ENCODE measurements around the gene GALNT17. TPM values are rescaled to one million over a fixed set of nuclear protein-coding genes. Genes with fewer than 3 reads are reported as not detected.

The GALNT17 gene
- total RNA-seq, 1 experiment from 2014 or later = not detected

- TF ChIP-seq CTCF (conservative IDR thresholded peaks at IDR 0.05; ENCODE audit: low read depth, low read length) (no peak), EZH2 (IDR thresholded peaks at IDR 0.05; ENCODE audit: borderline replicate concordance, low read depth, low read length, poor library complexity, severe bottlenecking) (no peak)
- H3K36me3 ChIP-seq (ENCODE audit: insufficient read depth, low read length, poor library complexity, severe bottlenecking) = no peaks in the 10 kb centered on the region
- no peak overlapping the region for H3K27ac ChIP-seq (ENCODE audit: low read depth, low read length, poor library complexity, severe bottlenecking)
- DNase-seq (ENCODE audit: low spot score) = no peak
- ChIA-PET POLR2A (ENCODE audit: low non-redundant PET) (no interaction called here), CTCF (no interaction called here)
- H3K4me3 ChIP-seq (ENCODE audit: low read depth, low read length, poor library complexity, severe bottlenecking) = no peak overlapping the region
- peaks cover 3% of the 10 kb centered on the region for H3K9me3 ChIP-seq (ENCODE audit: low read depth, low read length, poor library complexity, severe bottlenecking)
- intact Hi-C loops (cut with micrococcal nuclease; ENCODE audit: unreplicated experiment) = no loop called here
- no peaks in the 10 kb centered on the region for H3K27me3 ChIP-seq (replicated peaks; ENCODE audit: insufficient read depth, low read depth, low read length, poor library complexity)
- no TSS peak for BruUV-seq (replicated peaks)
- no peaks in the 10 kb centered on the region for H3K4me1 ChIP-seq (ENCODE audit: insufficient read depth, low read length, poor library complexity, severe bottlenecking)
Measured at GRCh38 chr7:71652510-71652909, 520.6 kb downstream of the GALNT17 start.

GRCh38 chr7:71657386-71657785 is 525.4 kb downstream of the GALNT17 start:
- BruUV-seq (replicated peaks) = no TSS peak
- TF ChIP-seq EZH2 (IDR thresholded peaks at IDR 0.05; ENCODE audit: borderline replicate concordance, low read depth, low read length, poor library complexity, severe bottlenecking) (no peak), CTCF (conservative IDR thresholded peaks at IDR 0.05; ENCODE audit: low read depth, low read length) (no peak)
- H3K27ac ChIP-seq (ENCODE audit: low read depth, low read length, poor library complexity, severe bottlenecking) = no peak overlapping the region
- ChIA-PET CTCF (no interaction called here), POLR2A (ENCODE audit: low non-redundant PET) (no interaction called here)
- intact Hi-C loops (cut with micrococcal nuclease; ENCODE audit: unreplicated experiment) = no loop called here
- H3K27me3 ChIP-seq (replicated peaks; ENCODE audit: insufficient read depth, low read depth, low read length, poor library complexity) = no peaks in the 10 kb centered on the region
- H3K4me3 ChIP-seq (ENCODE audit: low read depth, low read length, poor library complexity, severe bottlenecking) = no peak overlapping the region
- peaks cover 18% of the 10 kb centered on the region for H3K9me3 ChIP-seq (ENCODE audit: low read depth, low read length, poor library complexity, severe bottlenecking)
- H3K36me3 ChIP-seq (ENCODE audit: insufficient read depth, low read length, poor library complexity, severe bottlenecking) = no peaks in the 10 kb centered on the region
- DNase-seq (ENCODE audit: low spot score) = no peak
- H3K4me1 ChIP-seq (ENCODE audit: insufficient read depth, low read length, poor library complexity, severe bottlenecking) = no peaks in the 10 kb centered on the region

GRCh38 chr7:71659622-71660021 is 527.7 kb downstream of the GALNT17 start:
- Histone ChIP-seq H3K9me3 (ENCODE audit: low read depth, low read length, poor library complexity, severe bottlenecking) (peaks cover 29% of the 10 kb centered on the region), H3K27me3 (replicated peaks; ENCODE audit: insufficient read depth, low read depth, low read length, poor library complexity) (no peaks in the 10 kb centered on the region), H3K4me3 (ENCODE audit: low read depth, low read length, poor library complexity, severe bottlenecking) (no peak overlapping the region), H3K4me1 (ENCODE audit: insufficient read depth, low read length, poor library complexity, severe bottlenecking) (no peaks in the 10 kb centered on the region), H3K36me3 (ENCODE audit: insufficient read depth, low read length, poor library complexity, severe bottlenecking) (no peaks in the 10 kb centered on the region), H3K27ac (ENCODE audit: low read depth, low read length, poor library complexity, severe bottlenecking) (no peak overlapping the region)
- intact Hi-C loops (cut with micrococcal nuclease; ENCODE audit: unreplicated experiment) = no loop called here
- no TSS peak for BruUV-seq (replicated peaks)
- CTCF ChIA-PET = no interaction called here
- POLR2A ChIA-PET (ENCODE audit: low non-redundant PET) = no interaction called here
- DNase-seq (ENCODE audit: low spot score) = no peak
- TF ChIP-seq EZH2 (IDR thresholded peaks at IDR 0.05; ENCODE audit: borderline replicate concordance, low read depth, low read length, poor library complexity, severe bottlenecking) = no peak

- intact Hi-C loops (cut with micrococcal nuclease; ENCODE audit: unreplicated experiment) = no loop called here
- peaks cover 35% of the 10 kb centered on the region for H3K9me3 ChIP-seq (ENCODE audit: low read depth, low read length, poor library complexity, severe bottlenecking)
- POLR2A ChIA-PET (ENCODE audit: low non-redundant PET) = no interaction called here
Measured at GRCh38 chr7:71661671-71662224, 529.8 kb downstream of the GALNT17 start.

More at GRCh38 chr7:71661671-71662224, 529.8 kb downstream of the GALNT17 start:
- CTCF ChIA-PET = no interaction called here
- H3K4me1 ChIP-seq (ENCODE audit: insufficient read depth, low read length, poor library complexity, severe bottlenecking) = no peaks in the 10 kb centered on the region
- no peaks in the 10 kb centered on the region for H3K27me3 ChIP-seq (replicated peaks; ENCODE audit: insufficient read depth, low read depth, low read length, poor library complexity)
- no TSS peak for BruUV-seq (replicated peaks)
- H3K4me3 ChIP-seq (ENCODE audit: low read depth, low read length, poor library complexity, severe bottlenecking) = no peak overlapping the region
- H3K36me3 ChIP-seq (ENCODE audit: insufficient read depth, low read length, poor library complexity, severe bottlenecking) = no peaks in the 10 kb centered on the region
- TF ChIP-seq CTCF (conservative IDR thresholded peaks at IDR 0.05; ENCODE audit: low read depth, low read length) (no peak), EZH2 (IDR thresholded peaks at IDR 0.05; ENCODE audit: borderline replicate concordance, low read depth, low read length, poor library complexity, severe bottlenecking) (no peak)
- DNase-seq (ENCODE audit: low spot score) = no peak
- H3K27ac ChIP-seq (ENCODE audit: low read depth, low read length, poor library complexity, severe bottlenecking) = no peak overlapping the region

Measured in A673 (cell line).